ENCODE data around the gene C3orf33. TPM values are rescaled to one million over a fixed set of nuclear protein-coding genes. Genes with fewer than 3 reads are reported as not detected.

The C3orf33 gene
- total and polyA plus RNA-seq, 7 donors, result 0.92 to 8.6 (median 3.6) TPM

DNA sequence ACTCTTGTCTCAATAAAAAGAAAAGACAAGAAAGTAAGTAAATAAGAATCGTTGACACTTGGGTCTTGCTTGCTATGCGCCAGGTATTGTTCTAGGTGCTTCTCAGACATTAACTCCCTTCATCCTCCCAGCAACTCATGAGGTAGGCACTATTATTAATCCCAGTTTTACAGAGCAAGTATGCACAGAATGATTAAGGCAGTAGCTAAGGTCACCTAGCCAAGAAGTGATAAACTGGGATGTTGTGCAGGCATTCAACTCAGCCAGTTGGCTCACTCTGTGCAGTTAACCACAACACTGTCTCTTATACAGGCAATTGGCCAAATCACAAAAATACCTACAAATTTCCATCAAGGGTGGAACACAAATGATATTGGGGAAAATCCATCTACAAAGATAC is 1.7 kb upstream of the C3orf33 start:
- H3K36me3 ChIP-seq, result no peaks in the 10 kb centered on the region
- intact Hi-C loops (cut with DNase I), result loop anchor here (5.0 kb wide), 2 partner anchors 44 to 64 kb away; partner anchors contain the start of genes GMPS and SLC33A1
- 82 to 92% methylated on average over 2 of the region's 2 CpGs for WGBS, 2 donors

DNA sequence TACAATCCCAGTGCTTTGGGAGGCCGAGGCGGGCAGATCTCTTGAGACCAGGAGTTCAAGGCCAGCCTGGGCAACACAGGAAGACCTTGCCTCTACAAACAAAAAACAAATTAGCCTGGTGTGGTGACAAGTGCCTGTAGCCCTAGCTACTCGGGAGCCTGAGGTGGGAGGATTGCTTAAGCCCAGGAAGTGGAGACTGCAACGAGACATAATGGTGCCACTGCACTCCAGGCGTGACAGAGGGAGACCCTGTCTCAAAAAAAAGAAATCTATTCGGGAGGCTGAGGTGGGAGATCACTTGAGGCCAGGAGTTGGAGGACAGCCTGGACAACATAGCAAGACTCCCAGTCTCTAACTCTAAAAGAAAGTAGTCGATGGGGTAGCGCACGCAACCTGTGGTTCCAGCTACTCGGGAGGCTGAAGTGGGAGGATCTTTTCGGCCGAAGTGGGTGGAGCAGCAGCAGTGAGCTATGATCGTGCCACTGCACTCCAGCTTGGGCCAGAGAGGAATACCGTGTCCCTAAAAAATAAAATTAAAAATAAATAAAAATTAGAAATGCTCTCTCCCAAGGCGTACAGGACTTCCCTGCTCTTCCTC is 775 bp downstream of the C3orf33 start:
- DNase-seq, result peak; percentile 68
- intact Hi-C loops (cut with DNase I), result loop anchor here (5.0 kb wide), 2 partner anchors 47 to 67 kb away; partner anchors contain the start of genes GMPS and SLC33A1
- no peaks in the 10 kb centered on the region for H3K27me3 ChIP-seq
- H3K9me3 ChIP-seq, result no peaks in the 10 kb centered on the region
- WGBS, 2 donors, result 28 to 50% methylated on average over 15 of the region's 15 CpGs
- no peak for TF ChIP-seq EP300 (IDR thresholded peaks at IDR 0.05)
- no peak for TF ChIP-seq POLR2A (IDR thresholded peaks at IDR 0.05)
- TF ChIP-seq, protein P1, sequence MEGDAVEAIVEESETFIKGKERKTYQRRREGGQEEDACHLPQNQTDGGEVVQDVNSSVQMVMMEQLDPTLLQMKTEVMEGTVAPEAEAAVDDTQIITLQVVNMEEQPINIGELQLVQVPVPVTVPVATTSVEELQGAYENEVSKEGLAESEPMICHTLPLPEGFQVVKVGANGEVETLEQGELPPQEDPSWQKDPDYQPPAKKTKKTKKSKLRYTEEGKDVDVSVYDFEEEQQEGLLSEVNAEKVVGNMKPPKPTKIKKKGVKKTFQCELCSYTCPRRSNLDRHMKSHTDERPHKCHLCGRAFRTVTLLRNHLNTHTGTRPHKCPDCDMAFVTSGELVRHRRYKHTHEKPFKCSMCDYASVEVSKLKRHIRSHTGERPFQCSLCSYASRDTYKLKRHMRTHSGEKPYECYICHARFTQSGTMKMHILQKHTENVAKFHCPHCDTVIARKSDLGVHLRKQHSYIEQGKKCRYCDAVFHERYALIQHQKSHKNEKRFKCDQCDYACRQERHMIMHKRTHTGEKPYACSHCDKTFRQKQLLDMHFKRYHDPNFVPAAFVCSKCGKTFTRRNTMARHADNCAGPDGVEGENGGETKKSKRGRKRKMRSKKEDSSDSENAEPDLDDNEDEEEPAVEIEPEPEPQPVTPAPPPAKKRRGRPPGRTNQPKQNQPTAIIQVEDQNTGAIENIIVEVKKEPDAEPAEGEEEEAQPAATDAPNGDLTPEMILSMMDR (IDR thresholded peaks at IDR 0.05), result no peak
- TF ChIP-seq POLR2AphosphoS5 (IDR thresholded peaks at IDR 0.05), result no peak
- peaks cover 0 to 21% (median 10%) of the 10 kb centered on the region in 4 donors for H3K4me1 ChIP-seq
- peaks cover 0 to 8% (median 0%) of the 10 kb centered on the region in 4 donors for H3K36me3 ChIP-seq
- peak overlapping the region; percentile 86 to 89 (median 86) for H3K27ac ChIP-seq
- peak overlapping the region; percentile 79 to 87 (median 87) for H3K4me3 ChIP-seq

More for the DNA sequence above, 1.7 kb upstream of the C3orf33 start:
- H3K4me1 ChIP-seq, result peaks cover 0 to 21% (median 10%) of the 10 kb centered on the region in 4 donors
- TF ChIP-seq POLR2A (IDR thresholded peaks at IDR 0.05), result no peak
- no peak for TF ChIP-seq EP300 (IDR thresholded peaks at IDR 0.05)
- DNase-seq, result no peak
- H3K27me3 ChIP-seq, result no peaks in the 10 kb centered on the region
- no peak overlapping the region for H3K4me3 ChIP-seq
- no peaks in the 10 kb centered on the region for H3K9me3 ChIP-seq
- peak overlapping the region in 1 of 4 donors; percentile 10 for H3K27ac ChIP-seq

DNA sequence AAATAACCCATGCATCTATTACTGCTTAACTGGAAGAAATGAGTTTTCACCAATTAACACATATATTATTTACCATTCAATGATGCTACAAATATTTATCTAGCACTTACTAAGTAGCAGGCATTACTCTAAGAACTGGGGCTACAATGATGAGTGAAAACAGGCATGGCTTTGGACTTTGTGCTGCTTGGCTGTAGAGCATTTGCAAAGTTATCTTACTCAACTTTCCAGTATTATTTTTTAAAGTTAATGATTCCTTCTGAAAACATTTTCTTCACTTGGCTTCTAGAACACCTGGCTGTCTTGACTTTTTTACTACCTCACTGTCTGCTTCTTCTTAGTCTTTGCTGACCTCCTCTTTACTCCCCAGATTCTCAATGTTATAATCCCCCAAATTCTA is 1.8 kb downstream of the C3orf33 start:
- Histone ChIP-seq H3K36me3 (peaks cover 0 to 8% (median 0%) of the 10 kb centered on the region in 4 donors), H3K4me1 (peaks cover 0 to 21% (median 10%) of the 10 kb centered on the region in 4 donors), H3K27me3 (no peaks in the 10 kb centered on the region), H3K27ac (no peak overlapping the region), H3K9me3 (no peaks in the 10 kb centered on the region), H3K4me3 (no peak overlapping the region)
- DNase-seq, result no peak
- TF ChIP-seq, protein P1 (IDR thresholded peaks at IDR 0.05), result no peak
- TF ChIP-seq POLR2AphosphoS5 (IDR thresholded peaks at IDR 0.05) (no peak), POLR2A (IDR thresholded peaks at IDR 0.05) (no peak), EP300 (IDR thresholded peaks at IDR 0.05) (no peak)
- intact Hi-C loops (cut with DNase I), result no loop called here

DNA sequence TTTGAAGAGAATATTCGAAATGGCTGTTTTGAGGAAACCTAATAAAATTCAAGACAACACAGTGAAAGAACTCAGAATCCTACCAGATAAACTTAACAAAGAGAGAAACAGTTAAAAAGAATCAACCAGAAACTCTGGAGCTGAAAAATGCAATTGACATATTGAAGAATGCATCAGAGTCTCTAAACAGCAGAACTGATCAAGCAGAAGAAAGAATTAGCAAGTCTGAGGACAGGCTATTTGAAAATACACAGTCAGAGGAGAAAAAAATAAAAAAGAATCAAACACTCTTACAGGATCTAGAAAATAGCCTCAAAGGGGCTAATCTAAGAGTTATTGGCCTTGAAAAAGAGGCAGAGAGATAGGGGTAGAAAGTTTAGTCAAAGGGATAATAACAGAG is 13.5 kb downstream of the C3orf33 start:
- DNase-seq, result no peak
- WGBS, 2 donors, result 95 to 96% methylated on average over 1 of the region's 1 CpG

DNA sequence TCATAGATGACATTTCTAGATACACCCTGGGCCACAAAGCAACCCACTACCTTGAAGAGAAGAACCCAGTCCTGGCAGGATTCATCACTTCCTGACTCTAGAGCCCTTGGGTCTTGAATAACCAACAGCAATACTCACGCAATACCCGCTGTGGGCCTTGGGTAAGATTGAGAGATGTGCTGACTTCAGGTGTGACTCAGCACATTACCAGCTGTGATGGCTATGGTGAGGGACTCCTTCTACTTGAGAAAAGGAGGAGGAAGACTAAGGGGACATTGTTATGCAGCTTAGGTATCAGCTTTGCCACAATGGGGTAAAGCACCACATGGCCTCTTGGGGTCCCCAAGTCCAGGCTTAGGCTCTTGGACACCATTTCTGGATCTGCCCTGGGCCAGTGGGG is 14.9 kb downstream of the C3orf33 start:
- intact Hi-C loops (cut with DNase I), result no loop called here
- no peaks in the 10 kb centered on the region for H3K27me3 ChIP-seq
- H3K4me3 ChIP-seq, result no peak overlapping the region
- no peaks in the 10 kb centered on the region for H3K9me3 ChIP-seq
- H3K27ac ChIP-seq, result no peak overlapping the region
- H3K36me3 ChIP-seq, result peaks cover 0 to 19% (median 2%) of the 10 kb centered on the region in 4 donors
- TF ChIP-seq, protein P1 (IDR thresholded peaks at IDR 0.05), result no peak
- TF ChIP-seq POLR2A (IDR thresholded peaks at IDR 0.05), result no peak
- no peak for TF ChIP-seq POLR2AphosphoS5 (IDR thresholded peaks at IDR 0.05)
- TF ChIP-seq EP300 (IDR thresholded peaks at IDR 0.05), result no peak
- WGBS, 2 donors, result 95 to 98% methylated on average over 2 of the region's 2 CpGs
- no peaks in the 10 kb centered on the region for H3K4me1 ChIP-seq
- DNase-seq, result no peak

More for the DNA sequence above, 13.5 kb downstream of the C3orf33 start:
- Histone ChIP-seq H3K4me3 (no peak overlapping the region), H3K4me1 (no peaks in the 10 kb centered on the region), H3K27ac (no peak overlapping the region), H3K9me3 (no peaks in the 10 kb centered on the region), H3K36me3 (peaks cover 0 to 19% (median 2%) of the 10 kb centered on the region in 4 donors), H3K27me3 (no peaks in the 10 kb centered on the region)
- intact Hi-C loops (cut with DNase I), result no loop called here
- no peak for TF ChIP-seq EP300 (IDR thresholded peaks at IDR 0.05)
- TF ChIP-seq POLR2A (IDR thresholded peaks at IDR 0.05), result no peak
- no peak for TF ChIP-seq POLR2AphosphoS5 (IDR thresholded peaks at IDR 0.05)
- TF ChIP-seq, protein P1 (IDR thresholded peaks at IDR 0.05), result no peak

Measured in sigmoid colon (tissue), 7 donors.